DMS153 treated with DMSO at 0.1 percent for 48 hours (cell line): ENCODE results near the gene RNF227.

Experiments
- DNase-seq: peaks from one replicate; lab custom pipeline; 2025; ENCODE audit not compliant: unreplicated experiment; lab: John Stamatoyannopoulos, UW

Gene RNF227

GRCh38 chr17:7889166-7889955 is 26.7 kb downstream of the RNF227 start:
- peak; percentile 74 for DNase-seq

- no peak for DNase-seq
Observed at GRCh38 chr17:7888184-7888920, 27.7 kb downstream of the RNF227 start, which contains the start of gene CHD3. Gene CHD3 (plus strand): TSS chr17:7888789. CDS start chr17:7889001, 212 bp downstream.

- DNase-seq, result peak; percentile 67
Observed at GRCh38 chr17:7887482-7888183, 28.5 kb downstream of the RNF227 start.

- no peak for DNase-seq
Observed at GRCh38 chr17:7887038-7887481, 29.0 kb downstream of the RNF227 start.

- peak; percentile 32 for DNase-seq
Observed at GRCh38 chr17:7886227-7887037, 29.7 kb downstream of the RNF227 start.

GRCh38 chr17:7885367-7886226 is 30.5 kb downstream of the RNF227 start:
- DNase-seq, result no peak

GRCh38 chr17:7884581-7885366 is 31.3 kb downstream of the RNF227 start:
- no peak for DNase-seq

GRCh38 chr17:7883781-7884386 is 32.2 kb downstream of the RNF227 start:
- no peak for DNase-seq

- DNase-seq, result no peak
Observed at GRCh38 chr17:7882629-7883028, 33.5 kb downstream of the RNF227 start.

GRCh38 chr17:7882068-7882467 is 34.0 kb downstream of the RNF227 start:
- DNase-seq, result peak; percentile 7

- DNase-seq, result no peak
Observed at GRCh38 chr17:7881276-7882054, 34.6 kb downstream of the RNF227 start.

- DNase-seq, result no peak
Observed at GRCh38 chr17:7880076-7880868, 35.8 kb downstream of the RNF227 start.

GRCh38 chr17:7878234-7878633 is 37.9 kb downstream of the RNF227 start:
- DNase-seq, result no peak

GRCh38 chr17:7875804-7876370 is 40.2 kb downstream of the RNF227 start:
- no peak for DNase-seq

- DNase-seq, result no peak
Observed at GRCh38 chr17:7873051-7873450, 43.0 kb downstream of the RNF227 start.

GRCh38 chr17:7867881-7868329 is 48.2 kb downstream of the RNF227 start:
- no peak for DNase-seq
